PFSK-1 (cell line): ENCODE data around the gene CORO1C.

ENCODE experiments used
- POLR2AphosphoS5 ChIP-seq: IDR thresholded peaks from 2 replicates; pipeline ENCODE4 v1.6.1; 2012; ENCODE audit warnings: low read depth, mild to moderate bottlenecking, control low read depth, low read length, moderate library complexity
- REST ChIP-seq, 2 experiments: IDR thresholded peaks; 2 replicates each; pipeline versions ENCODE4 v1.6.1 to v1.8.0; 2011 to 2012; ENCODE audit warnings: low read depth in 2 of 2, low read length in 2 of 2, control low read depth in 1 of 2, inconsistent platforms in 1 of 2, mild to moderate bottlenecking in 1 of 2, moderate library complexity in 1 of 2; ENCODE audit not compliant: insufficient read depth in 1 of 2

- no peak for TF ChIP-seq REST (IDR thresholded peaks at IDR 0.05; ENCODE audit: insufficient read depth in 1 of 2, low read depth in 2 of 2, low read length in 2 of 2)
- TF ChIP-seq POLR2AphosphoS5, result no peak
Measured at GRCh38 chr12:108745641-108746040, 14.3 kb upstream of the CORO1C start.
